H1 (cell line): Measurements from ENCODE around the gene THEM5.

Experiments
- CTCF ChIP-seq, 3 experiments: IDR thresholded peaks; 1 replicate in 2 of 3; 2 replicates in 1 of 3; pipeline versions ENCODE4 v1.5.1 to v1.6.1; 2011; ENCODE audit warnings: low read length in 3 of 3, mild to moderate bottlenecking in 3 of 3, inconsistent platforms in 2 of 3, low read depth in 1 of 3, moderate library complexity in 1 of 3; ENCODE audit not compliant: insufficient read depth in 1 of 3; ENCODE audit errors: control extremely low read depth in 1 of 3
- PHF8 ChIP-seq: fragments of 200-600 bp; sonication (generic); conservative IDR thresholded peaks from 2 replicates; pipeline ENCODE4 v1.7.1; 2012; ENCODE audit warnings: low read depth, mild to moderate bottlenecking, inconsistent platforms, low read length, moderate library complexity
- POLR2AphosphoS5 ChIP-seq: IDR thresholded peaks from 2 replicates; pipeline ENCODE4 v1.6.1; 2011; ENCODE audit warnings: low read depth, low read length
- TEAD4 ChIP-seq: IDR thresholded peaks from 2 replicates; pipeline ENCODE4 v1.6.1; 2012; ENCODE audit warnings: low read depth, low read length, inconsistent platforms, mixed read lengths

- TF ChIP-seq POLR2AphosphoS5, result no peak
- no peak for TF ChIP-seq PHF8
- no peak for TF ChIP-seq TEAD4
- TF ChIP-seq CTCF (IDR thresholded peaks at IDR 0.05; ENCODE audit: control extremely low read depth in 1 of 3, insufficient read depth in 1 of 3, low read depth in 1 of 3, low read length in 3 of 3), result no peak
These were observed 44.5 kb upstream of the THEM5 start for GRCh38 chr1:151897991-151898431.
